Esophagus mucosa (tissue), 1 donor: ENCODE data around the gene ATXN10. TPM values are rescaled to one million over a fixed set of nuclear protein-coding genes. Genes with fewer than 3 reads are reported as not detected.
"Not testable (repeated sequence)": the region's sequence is repeated elsewhere in the genome, so short reads cannot be mapped to it uniquely, and the experiment has no call there.

Source experiments
- ATAC-seq: fragments of 200-7000 bp; cut with Tn5 transposase; one replicate; pipeline ENCODE4 v1.9.1; 2020
- total RNA-seq: library from RNA; stranded (reverse); gene quantifications from one replicate; pipeline ENCODE4 v1.2.4, GENCODE V29; 2023
- donor health status: DM: yes; HTN: yes; CAD: no.

The ATXN10 gene
- 98.6 TPM for total RNA-seq

- peak; percentile 87 for ATAC-seq
Measured at GRCh38 chr22:45671783-45672563, at the start of gene ATXN10. Gene ATXN10 (plus strand): TSS chr22:45671834. CDS start chr22:45672064, 230 bp downstream.

- no peak for ATAC-seq
Measured at GRCh38 chr22:45621836-45622600, 49.6 kb upstream of the ATXN10 start.

GRCh38 chr22:45623464-45624145, 48.0 kb upstream of the ATXN10 start:
- not testable (repeated sequence) for ATAC-seq

- peak; percentile 95 for ATAC-seq
Measured at GRCh38 chr22:45626198-45626651, 45.4 kb upstream of the ATXN10 start.

- no peak for ATAC-seq
Measured at GRCh38 chr22:45627489-45628233, 44.0 kb upstream of the ATXN10 start.

GRCh38 chr22:45628515-45628914, 43.1 kb upstream of the ATXN10 start:
- ATAC-seq = no peak

GRCh38 chr22:45629469-45630089, 42.1 kb upstream of the ATXN10 start:
- ATAC-seq = no peak

GRCh38 chr22:45630436-45630835, 41.2 kb upstream of the ATXN10 start:
- ATAC-seq = no peak

- ATAC-seq = no peak
Measured at GRCh38 chr22:45631140-45631840, 40.3 kb upstream of the ATXN10 start.

GRCh38 chr22:45631841-45632238, 39.8 kb upstream of the ATXN10 start:
- ATAC-seq = no peak

- no peak for ATAC-seq
Measured at GRCh38 chr22:45632791-45633515, 38.7 kb upstream of the ATXN10 start.

GRCh38 chr22:45636683-45637082, 35.0 kb upstream of the ATXN10 start:
- ATAC-seq = no peak

- ATAC-seq = no peak
Measured at GRCh38 chr22:45638197-45638596, 33.4 kb upstream of the ATXN10 start.

GRCh38 chr22:45638834-45639746, 32.5 kb upstream of the ATXN10 start:
- peak; percentile 92 for ATAC-seq

- no peak for ATAC-seq
Measured at GRCh38 chr22:45639747-45640102, 31.9 kb upstream of the ATXN10 start.

- ATAC-seq = no peak
Measured at GRCh38 chr22:45640291-45640940, 31.2 kb upstream of the ATXN10 start.

- no peak for ATAC-seq
Measured at GRCh38 chr22:45640941-45641621, 30.6 kb upstream of the ATXN10 start.

GRCh38 chr22:45642986-45643385, 28.6 kb upstream of the ATXN10 start:
- no peak for ATAC-seq
